Hematopoietic multipotent progenitor cell treated with erythropoietin and hydrocortisone succinate and interleukin-3 and kit ligand, for 15 days (in vitro differentiated cells): ENCODE measurements around the gene KIF18A.

ENCODE experiments used
- DNase-seq: peaks from one replicate; pipeline ENCODE4 v3.0.0-alpha.2; 2015; ENCODE audit warnings: low spot score

Gene KIF18A

DNA sequence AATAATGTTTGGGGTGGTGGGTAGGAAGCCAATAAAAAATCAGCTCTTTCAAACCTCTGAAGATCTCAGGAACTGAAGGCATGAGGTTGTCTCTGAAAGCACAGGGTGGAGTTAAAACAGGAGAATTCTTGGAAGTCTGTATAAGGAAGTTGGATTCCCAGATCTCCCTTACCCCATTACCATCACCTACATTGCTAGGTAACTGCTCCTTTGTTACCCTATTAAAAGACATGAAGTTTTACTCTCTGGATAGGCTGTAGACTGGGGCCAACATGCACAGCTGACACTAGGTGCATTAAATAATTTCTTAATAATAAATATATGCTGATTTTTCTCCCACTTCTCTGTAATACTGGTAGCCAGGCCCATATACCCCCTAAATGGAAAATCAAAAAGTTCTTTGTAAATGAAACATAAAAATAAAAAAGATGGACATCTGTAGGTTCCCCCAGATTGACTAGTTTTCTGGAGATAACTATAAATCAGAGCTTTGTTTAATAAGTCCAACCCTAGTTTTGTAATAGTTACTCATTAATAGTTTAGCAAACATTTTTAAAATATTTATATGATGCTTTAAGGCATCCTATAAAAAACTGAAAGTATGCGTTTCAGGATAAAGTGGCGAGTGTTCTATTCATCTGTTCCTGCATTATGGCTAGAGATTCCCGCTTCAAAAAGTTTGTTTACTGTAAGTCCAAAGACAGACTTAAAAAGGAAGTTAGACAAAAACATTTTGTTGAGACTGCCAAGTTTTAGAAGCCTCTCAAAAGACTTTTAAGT, 63.8 kb downstream of the KIF18A start:
- DNase-seq: no peak

DNA sequence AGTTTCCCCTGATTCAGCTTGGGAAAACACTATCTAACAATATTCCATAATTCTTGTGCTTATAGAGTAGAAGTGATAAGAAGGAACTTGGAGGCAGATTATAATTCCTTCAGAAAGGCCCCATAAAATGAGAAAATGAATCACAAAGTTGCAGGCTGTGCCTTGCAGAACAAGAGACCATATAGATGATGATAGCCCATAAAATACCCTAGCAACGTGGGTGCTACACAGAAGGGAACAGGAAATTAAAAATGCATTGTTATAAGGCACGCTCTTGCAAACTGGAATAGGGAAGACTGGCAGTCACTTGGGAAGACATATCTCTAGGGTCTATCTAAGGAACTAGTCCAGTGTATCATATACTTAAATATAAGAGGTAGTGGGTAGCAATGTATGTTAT, 67.6 kb downstream of the KIF18A start:
- no peak for DNase-seq

DNA sequence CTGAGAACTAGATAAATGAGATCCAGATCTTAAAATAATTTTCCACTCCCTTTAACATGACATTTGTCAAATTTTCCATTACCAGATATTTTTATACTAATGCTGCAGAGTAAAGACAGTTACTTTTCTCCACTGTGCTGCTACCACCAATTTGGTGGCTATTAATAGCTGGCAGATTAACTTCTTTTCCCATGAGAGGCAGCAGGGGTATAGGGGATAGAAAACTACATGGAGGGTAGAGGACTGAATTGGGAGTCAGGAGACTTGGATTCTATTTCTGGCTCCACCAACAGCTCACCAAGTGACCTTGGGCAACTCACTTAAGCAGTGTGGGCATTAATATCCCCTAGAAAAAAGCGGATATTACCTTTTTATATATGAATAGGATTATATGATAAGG, 69.2 kb downstream of the KIF18A start:
- DNase-seq: no peak

DNA sequence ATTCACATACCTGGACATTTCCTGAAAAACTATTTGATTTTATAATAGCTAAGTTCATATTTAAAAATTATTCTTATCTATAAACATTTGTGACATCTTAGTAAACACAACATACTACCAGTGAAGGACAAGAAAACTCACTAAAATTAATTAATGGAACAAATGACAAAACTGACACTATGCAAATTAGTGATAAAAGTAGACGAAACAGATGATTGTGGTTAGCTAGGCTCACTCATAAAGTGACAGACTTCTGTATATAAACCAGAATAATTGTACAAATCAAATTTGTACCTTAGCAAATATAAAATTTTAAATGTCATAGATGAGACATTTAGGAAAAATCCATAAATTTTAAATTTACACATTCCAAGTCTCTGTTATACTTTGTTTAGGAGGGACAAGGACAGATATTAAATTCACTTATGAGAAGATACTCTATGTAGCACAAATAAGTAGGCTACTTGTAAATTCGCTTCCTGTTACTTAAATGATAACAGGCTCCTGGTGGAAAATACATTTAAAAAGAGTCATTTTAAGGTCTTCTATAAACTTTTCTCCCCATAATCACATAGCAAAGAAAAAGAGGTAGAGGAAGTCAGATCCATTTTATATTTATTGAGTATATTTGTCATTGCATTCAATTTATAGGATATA, 81.2 kb downstream of the KIF18A start:
- DNase-seq: no peak

DNA sequence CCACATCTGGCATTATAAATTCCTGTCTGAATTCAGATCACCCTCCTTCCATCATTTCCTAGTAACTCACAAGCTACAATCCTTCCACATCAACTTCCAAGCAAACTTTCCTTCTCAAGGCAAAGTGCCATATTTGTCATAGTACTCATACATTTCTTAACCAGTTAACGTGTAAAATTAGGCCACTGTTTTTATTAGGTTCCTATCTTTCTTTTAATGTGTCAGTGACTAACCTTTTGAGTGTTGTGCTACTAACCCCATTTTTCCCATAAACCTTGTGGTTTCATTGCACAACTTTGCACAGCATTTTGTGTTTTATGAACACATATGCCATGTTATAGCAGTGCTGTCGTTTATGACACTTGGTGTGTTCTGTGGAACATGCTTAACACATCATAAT, 90.1 kb downstream of the KIF18A start:
- no peak for DNase-seq

DNA sequence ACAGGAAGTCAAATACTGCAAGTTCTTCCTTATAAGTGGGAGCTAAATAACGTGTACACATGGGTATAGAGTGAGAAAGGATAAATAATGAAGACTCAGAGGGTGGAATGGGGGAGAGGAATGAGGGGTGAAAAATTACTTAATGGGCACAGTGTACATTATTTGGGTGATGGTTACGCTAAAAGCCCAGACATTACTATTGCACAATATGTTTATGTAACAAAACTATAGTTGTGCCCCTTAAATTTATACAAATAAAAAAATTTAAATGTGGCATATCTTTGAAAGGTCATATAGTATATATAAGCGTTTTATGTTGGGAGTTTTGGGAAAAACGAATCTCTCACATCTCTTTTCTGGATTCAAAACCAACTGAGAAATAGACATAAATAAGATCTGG, 96.1 kb downstream of the KIF18A start:
- DNase-seq: no peak

DNA sequence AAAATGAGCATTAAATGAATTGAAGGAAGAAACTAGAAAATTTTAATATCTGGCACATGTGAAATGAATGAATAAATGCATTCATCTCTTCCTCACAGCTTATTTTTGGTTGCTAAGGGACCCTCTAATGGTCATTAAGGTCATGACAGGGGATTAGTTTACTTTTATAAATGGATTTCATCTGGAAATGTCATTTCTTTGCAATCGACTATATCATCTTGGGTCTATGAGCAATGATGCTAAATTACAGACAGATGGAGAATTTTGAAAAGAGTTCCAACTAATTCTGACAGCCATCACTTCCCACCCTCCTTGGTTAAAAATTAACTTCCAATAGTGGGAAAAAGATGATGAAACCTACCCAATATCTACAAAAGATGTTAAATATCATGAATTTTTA, 98.0 kb downstream of the KIF18A start:
- no peak for DNase-seq

DNA sequence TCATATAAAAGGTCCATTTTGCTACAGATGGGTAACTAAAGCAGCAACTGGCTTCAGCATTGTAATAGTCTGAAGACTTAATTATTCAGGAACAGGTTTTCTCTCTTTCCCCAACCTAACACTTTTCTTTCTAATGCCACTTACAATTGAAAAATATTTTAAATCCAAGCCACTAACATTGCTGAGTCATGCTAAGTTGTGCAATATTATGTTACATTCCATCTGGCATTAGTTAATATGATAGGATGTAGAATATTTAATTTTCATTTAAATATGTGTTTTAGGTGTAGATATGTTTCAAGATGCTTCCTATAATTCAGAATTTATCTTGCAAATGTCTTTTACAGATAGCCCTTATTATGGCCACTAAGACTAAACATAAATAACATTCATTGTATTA, 98.6 kb downstream of the KIF18A start:
- DNase-seq: no peak

DNA sequence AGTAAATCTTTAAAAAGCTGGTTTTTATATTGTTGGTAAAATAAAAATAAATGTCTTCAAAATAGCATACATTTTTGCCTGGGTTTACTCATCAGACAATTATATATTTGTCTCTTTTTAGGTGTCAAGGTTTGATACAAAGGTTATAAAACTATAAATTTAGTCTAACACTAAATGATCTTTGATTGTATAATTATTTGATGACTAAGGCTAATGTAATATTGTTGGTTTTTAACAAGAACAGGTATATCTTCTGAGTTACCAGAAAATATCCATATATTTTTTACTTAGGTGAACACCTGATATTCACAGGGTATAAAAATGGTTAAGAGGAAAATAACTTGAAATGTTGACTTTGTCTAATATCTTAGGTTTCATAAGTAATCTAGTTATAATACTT, 104.3 kb downstream of the KIF18A start:
- DNase-seq: no peak

DNA sequence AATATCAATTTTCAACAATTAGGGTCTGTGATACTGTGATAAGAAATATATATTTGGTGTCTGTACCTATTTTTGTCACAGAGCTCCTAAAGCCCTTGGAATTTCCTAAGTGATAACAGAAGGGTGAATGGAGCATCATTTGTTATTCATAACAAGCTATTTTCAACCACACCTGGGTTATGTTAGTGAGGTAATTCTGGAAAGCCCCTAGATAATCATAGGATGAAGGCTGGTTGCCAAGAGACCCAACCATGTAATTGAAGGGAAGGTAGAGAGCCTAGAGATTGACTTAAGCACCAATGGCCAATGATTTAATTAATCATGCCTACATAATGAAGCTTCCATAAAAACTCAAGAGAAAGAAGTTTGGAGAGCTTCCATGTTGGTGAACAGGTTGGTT, 109.4 kb downstream of the KIF18A start:
- no peak for DNase-seq

DNA sequence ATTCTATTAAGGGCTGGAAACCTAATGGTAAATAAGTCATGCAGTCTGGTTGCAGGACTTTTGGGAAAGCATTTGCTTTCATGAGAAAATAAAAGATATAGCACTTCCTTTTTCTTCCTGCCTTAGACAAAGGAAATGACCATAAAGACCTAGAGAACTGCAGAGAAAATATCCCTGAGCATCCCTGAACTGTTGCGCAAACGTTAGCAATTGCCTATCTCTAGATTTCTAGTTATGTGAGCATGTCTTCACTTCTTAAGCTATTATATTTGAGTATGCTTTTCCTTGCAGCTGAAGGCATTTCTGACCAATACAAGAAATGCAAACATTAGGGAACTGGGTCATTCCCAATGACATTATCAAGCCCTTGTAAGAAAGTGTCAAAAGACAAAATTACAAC, 110.6 kb downstream of the KIF18A start:
- DNase-seq: no peak

DNA sequence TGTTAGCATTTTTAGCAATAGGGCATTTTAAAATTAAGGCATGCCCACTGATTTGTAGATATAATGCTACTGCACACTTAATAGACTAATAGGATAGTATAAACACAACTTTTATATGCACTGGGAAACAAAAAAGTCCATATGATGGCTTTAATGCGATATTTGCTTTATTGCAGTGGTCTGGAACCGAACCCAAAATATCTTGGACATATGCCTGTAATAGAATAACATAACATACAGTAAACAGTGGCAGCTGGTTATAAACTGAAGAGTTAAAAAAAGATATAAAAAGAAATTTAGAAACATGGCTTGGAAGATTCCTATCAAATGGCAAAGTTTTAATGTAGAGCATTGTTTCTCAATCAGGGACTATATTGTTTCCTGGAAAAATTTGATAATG, 111.9 kb downstream of the KIF18A start:
- no peak for DNase-seq

DNA sequence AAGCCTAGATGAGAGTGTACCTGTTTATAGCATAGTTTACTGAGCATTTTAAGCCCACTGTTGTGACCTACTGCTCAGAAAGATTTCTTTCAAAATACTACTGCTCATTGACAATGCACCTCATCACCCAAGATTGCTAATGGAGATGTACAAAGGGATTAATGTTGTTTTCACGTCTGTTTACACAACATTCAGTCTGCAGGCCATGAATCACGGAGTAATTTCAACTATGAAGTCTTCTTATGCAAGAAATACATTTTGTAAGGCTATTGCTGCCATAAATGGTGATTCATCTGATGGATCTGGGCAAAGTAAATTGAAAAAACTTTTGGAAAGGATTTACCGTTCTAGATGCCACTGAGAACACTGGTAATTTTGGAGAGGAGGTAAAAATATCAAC, 112.9 kb downstream of the KIF18A start:
- no peak for DNase-seq

DNA sequence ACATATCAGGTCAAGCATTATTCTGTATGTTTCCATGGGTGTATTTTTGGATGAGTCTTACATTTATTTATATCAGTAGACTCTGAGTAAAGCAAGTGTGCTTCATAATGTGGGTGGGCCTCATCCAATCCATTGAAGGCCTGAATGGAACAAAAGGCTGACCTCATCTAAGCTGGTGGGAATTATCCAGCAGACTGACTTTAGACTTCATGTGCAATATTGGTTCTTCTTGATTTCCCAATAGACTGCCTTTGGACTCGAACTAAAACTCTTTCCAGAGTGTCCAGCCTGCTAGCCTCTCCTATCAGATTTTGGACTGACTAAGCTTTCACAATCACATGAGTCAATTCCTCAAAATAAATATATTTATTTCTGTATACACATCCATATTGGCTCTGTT, 116.2 kb downstream of the KIF18A start:
- no peak for DNase-seq

DNA sequence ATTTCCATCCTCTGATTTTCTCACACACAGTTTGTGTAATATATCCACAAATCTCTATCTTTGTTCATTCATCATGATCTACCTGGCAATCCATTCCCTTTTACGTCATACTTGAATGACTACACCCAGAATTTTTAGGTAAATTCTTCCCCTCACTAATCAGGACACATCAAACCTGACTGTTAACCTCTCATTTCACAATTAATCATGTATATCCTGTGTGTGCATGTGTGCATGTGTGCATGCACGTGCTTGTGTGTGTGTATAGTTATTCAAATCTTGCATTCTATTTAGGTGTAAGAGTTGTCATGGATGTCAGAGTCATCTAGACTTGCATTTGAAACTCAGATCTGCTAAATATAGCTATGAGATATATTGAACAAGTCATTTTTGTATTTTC, 130.4 kb downstream of the KIF18A start:
- no peak for DNase-seq

DNA sequence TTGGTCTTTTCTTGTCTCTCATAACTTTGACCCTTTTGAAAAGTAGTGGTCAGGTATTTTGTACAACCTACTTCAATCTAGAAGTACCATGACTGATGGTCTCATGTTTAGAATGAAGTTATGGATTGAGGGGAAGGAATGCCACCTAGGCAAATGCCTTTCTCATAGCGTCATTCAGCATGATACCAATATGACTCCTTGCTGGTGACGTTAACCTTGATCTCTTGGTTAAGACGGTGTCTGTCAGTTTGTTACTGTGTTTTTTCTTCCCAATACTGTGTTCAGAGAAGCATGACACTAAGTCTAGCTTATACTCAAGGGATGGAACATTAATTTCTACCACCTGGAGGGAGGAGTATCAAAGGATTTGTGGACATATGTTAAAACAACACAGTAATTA, 130.9 kb downstream of the KIF18A start:
- no peak for DNase-seq

DNA sequence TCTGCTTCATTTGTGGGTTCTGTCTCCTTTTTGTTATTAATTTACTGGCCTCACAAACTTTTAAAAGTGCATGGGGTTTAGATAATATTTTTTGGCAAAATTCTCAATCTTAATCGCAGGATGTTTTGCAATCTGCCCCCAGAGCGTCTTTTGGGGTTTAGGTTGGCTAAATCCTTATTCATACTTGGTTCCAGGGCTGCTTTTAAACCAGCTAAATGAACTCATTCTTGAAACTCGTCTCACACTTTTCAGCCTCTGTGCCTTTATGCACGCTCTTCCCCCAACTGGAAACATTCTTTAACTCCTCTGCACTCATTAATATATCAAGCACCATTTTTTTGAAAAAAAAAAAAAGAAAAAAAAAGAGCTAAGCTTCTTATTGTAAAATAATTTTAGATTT, 131.7 kb downstream of the KIF18A start:
- no peak for DNase-seq

DNA sequence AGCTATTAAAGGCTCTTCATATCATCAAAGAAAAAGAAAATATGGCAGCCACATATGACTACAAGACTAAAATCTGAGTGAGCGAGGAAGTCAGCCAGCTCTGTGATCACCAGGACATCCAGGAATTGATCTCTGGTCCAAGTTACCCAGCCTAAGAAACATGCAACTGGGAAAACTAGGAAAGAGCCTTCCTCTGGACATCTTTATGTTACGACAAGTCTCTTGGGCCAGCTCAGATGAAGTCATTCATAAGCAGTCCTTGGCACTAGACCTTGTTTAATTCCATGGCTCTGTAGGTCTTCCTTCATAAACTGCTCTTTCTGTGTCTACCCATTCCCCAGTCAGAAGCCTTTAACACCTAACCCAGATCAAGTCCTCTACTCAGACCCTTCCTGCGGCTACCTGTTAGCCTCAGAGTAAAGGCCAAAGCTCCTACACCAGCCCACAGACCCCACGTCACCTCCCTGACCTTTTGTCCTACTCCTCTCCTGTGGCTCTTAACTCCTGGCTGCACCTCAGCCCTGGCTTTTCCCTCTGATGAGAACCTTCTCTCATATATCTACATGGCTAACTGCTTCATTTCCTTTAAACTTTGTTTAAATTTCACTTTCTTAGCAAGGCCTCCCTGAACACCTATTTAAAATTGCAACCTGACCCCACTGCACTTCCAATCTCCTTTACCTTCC, 134.0 kb downstream of the KIF18A start:
- DNase-seq: no peak

DNA sequence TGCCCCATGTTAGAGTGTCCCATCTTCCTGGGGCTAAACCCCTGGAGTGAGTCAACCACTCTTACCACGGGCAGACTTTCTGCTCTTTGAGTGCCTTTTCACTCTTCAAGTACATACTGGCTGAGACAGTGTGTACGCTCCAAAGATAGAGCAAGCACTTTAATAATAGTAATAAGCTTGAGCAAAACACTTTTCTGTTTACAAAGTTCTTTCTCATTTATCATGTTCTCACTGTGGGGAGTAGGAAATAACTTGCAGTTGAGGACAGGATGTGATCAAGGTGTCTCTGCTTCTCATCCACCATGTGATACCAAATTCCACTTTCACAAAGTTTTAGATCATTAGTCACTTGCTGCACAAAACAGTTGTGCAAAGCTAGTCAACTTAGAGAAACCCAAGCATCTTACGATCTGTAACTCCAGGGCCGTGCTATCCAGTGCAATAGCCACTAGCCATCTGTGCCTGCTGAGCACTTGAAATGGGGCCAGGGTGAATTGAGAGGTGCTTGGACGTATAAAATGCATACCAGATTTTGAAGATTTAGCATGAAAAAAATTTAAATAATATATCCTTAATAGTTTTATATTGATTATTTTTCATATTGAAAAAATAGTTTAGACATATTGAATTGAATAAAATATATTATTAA, 135.3 kb downstream of the KIF18A start:
- DNase-seq: no peak

DNA sequence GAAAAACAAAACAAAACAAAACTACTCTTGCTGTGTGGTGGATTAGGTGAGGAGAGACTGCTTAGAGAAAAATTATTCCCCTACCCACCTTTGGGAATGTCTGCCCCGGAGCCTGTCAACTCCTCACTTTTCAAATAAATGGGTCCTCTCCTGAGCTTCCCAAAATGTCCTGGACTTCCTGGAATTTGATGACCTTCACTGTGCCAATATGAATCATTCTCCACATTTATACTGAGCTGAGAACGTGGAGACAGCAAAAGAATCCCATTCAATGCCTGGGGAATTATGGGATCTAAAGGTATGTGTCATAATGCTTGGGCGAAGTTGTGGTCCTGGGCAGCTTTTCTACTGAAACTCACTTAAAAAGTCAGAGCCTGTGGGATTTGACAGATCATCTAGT, 136.8 kb downstream of the KIF18A start:
- no peak for DNase-seq
